ENCODE measurements around the gene TBC1D24.

The TBC1D24 gene

GRCh38 chr16:2527784-2528100, 52.8 kb downstream of the TBC1D24 start:
- no peak for ATAC-seq
- TF ChIP-seq PATZ1 (CRISPR knock-in tag; IDR thresholded peaks at IDR 0.05; ENCODE audit: borderline replicate concordance) (no peak), ISL1 (CRISPR knock-in tag; IDR thresholded peaks at IDR 0.05) (no peak), ZNF8 (CRISPR knock-in tag; IDR thresholded peaks at IDR 0.05) (no peak), PPARA (CRISPR knock-in tag; IDR thresholded peaks at IDR 0.05; ENCODE audit: borderline replicate concordance) (no peak), TOX (CRISPR knock-in tag; IDR thresholded peaks at IDR 0.05; ENCODE audit: borderline replicate concordance) (no peak), SNAI2 (CRISPR knock-in tag; IDR thresholded peaks at IDR 0.05) (no peak), CREB5 (CRISPR knock-in tag; IDR thresholded peaks at IDR 0.05; ENCODE audit: low read depth) (no peak), RARB (CRISPR knock-in tag; IDR thresholded peaks at IDR 0.05) (no peak), ESRRG (CRISPR knock-in tag; IDR thresholded peaks at IDR 0.05) (no peak), TSHZ2 (CRISPR knock-in tag; IDR thresholded peaks at IDR 0.05) (no peak)

- no peak for ATAC-seq
- TF ChIP-seq BACH2 (CRISPR knock-in tag; IDR thresholded peaks at IDR 0.05; ENCODE audit: borderline replicate concordance) = no peak
- no peak for TF ChIP-seq TSHZ2 (CRISPR knock-in tag; IDR thresholded peaks at IDR 0.05)
- no peak for TF ChIP-seq SNAI2 (CRISPR knock-in tag; IDR thresholded peaks at IDR 0.05)
- no peak for TF ChIP-seq POU6F1 (CRISPR knock-in tag; IDR thresholded peaks at IDR 0.05; ENCODE audit: borderline replicate concordance, low read depth)
- no peak for TF ChIP-seq PPARA (CRISPR knock-in tag; IDR thresholded peaks at IDR 0.05; ENCODE audit: borderline replicate concordance)
- no peak for TF ChIP-seq ZFP30 (CRISPR knock-in tag; IDR thresholded peaks at IDR 0.05)
- TF ChIP-seq ZNF565 (CRISPR knock-in tag; conservative IDR thresholded peaks at IDR 0.05; ENCODE audit: low read depth) = no peak
- TF ChIP-seq TCF4 (CRISPR knock-in tag; IDR thresholded peaks at IDR 0.05; ENCODE audit: borderline replicate concordance) = no peak
- TF ChIP-seq ZFP3 (CRISPR knock-in tag; IDR thresholded peaks at IDR 0.05) = no peak
- TF ChIP-seq OSR1 (CRISPR knock-in tag; IDR thresholded peaks at IDR 0.05) = no peak
- TF ChIP-seq CSDC2 (CRISPR knock-in tag; IDR thresholded peaks at IDR 0.05) = no peak
- TF ChIP-seq ZC3H10 (CRISPR knock-in tag; IDR thresholded peaks at IDR 0.05) = no peak
These were observed 53.5 kb downstream of the TBC1D24 start for GRCh38 chr16:2528161-2529060.

Measured in SK-N-SH treated with all-trans-retinoic acid at 6 μM for 48 hours (cell line).